PC-3 (cell line): ENCODE results near the gene SAMD11. TPM values are rescaled to one million over a fixed set of nuclear protein-coding genes. Genes with fewer than 3 reads are reported as not detected.

Source experiments
- ATAC-seq: fragments of 200-7000 bp; cut with Tn5 transposase; 2 replicates; pipeline ENCODE4 v1.9.1; 2020; ENCODE audit warnings: mild to moderate bottlenecking, moderate library complexity
- BruUV-seq: library from RNA; stranded (reverse); fragments of 400-500 nt; replicated peaks from 2 replicates; lab custom pipeline; 2021; lab: Mats Ljungman, UMichigan
- CTCF ChIA-PET: fragments of 300-600 bp; sonication (Branson Sonifier 250); formaldehyde crosslinking; loops from one replicate; lab custom pipeline; 2022; ENCODE audit warnings: antibody characterized with exemption; lab: Charles Lee
- POLR2A ChIA-PET: fragments of 300-600 bp; sonication (Branson Sonifier 250); formaldehyde crosslinking; loops from one replicate; lab custom pipeline; 2022; ENCODE audit warnings: antibody characterized with exemption; ENCODE audit not compliant: unreplicated experiment; lab: Charles Lee
- DNase-seq: peaks from one replicate; pipeline ENCODE4 v3.0.0-alpha.2; 2015
- H2AFZ ChIP-seq: fragments of 300-600 bp; sonication (generic); 2 replicates; pipeline ENCODE4 v1.6.0; 2016; ENCODE audit warnings: antibody characterized with exemption, low read length
- H3F3A ChIP-seq: fragments of 300-600 bp; sonication (generic); one replicate; pipeline ENCODE4 v1.6.0; 2017; ENCODE audit warnings: antibody characterized with exemption, low read length, control low read depth, mild to moderate bottlenecking; ENCODE audit not compliant: unreplicated experiment
- H3K27ac ChIP-seq: fragments of 300-600 bp; sonication (generic); 2 replicates; pipeline ENCODE4 v1.5.1; 2016; ENCODE audit warnings: mild to moderate bottlenecking, low read length
- H3K27me3 ChIP-seq: fragments of 300-600 bp; sonication (generic); 2 replicates; pipeline ENCODE4 v1.6.1; 2016; ENCODE audit warnings: low read length, mixed read lengths
- H3K36me3 ChIP-seq: fragments of 300-600 bp; sonication (generic); 2 replicates; pipeline ENCODE4 v1.6.1; 2016; ENCODE audit warnings: low read depth, mixed run types, low read length, mixed read lengths
- H3K4me1 ChIP-seq: fragments of 300-600 bp; sonication (generic); 2 replicates; pipeline ENCODE4 v1.5.1; 2016; ENCODE audit warnings: low read length; ENCODE audit not compliant: insufficient read depth
- H3K4me2 ChIP-seq: fragments of 300-600 bp; sonication (generic); 2 replicates; pipeline ENCODE4 v1.6.0; 2016; ENCODE audit warnings: low read length
- H3K4me3 ChIP-seq: fragments of 300-600 bp; sonication (generic); 2 replicates; pipeline ENCODE4 v1.5.1; 2016; ENCODE audit warnings: mild to moderate bottlenecking, low read length, mixed read lengths
- H3K79me2 ChIP-seq: fragments of 300-600 bp; sonication (generic); 2 replicates; pipeline ENCODE4 v1.6.1; 2017; ENCODE audit warnings: low read length, mixed read lengths
- H3K9ac ChIP-seq: fragments of 300-600 bp; sonication (generic); 2 replicates; pipeline ENCODE4 v1.6.0; 2016; ENCODE audit warnings: mild to moderate bottlenecking, low read length
- H3K9me2 ChIP-seq: fragments of 300-600 bp; sonication (generic); replicated peaks from 2 replicates; pipeline ENCODE4 v1.6.1; 2016; ENCODE audit warnings: mixed run types, low read length, mixed read lengths
- H3K9me3 ChIP-seq: fragments of 300-600 bp; sonication (generic); 2 replicates; pipeline ENCODE4 v1.6.1; 2016; ENCODE audit warnings: low read length, mixed read lengths
- H4K20me1 ChIP-seq: fragments of 300-600 bp; sonication (generic); 2 replicates; pipeline ENCODE4 v1.6.1; 2016; ENCODE audit warnings: low read length, mixed read lengths
- CTCF ChIP-seq: fragments of 300-600 bp; sonication (generic); conservative IDR thresholded peaks from 2 replicates; pipeline ENCODE4 v1.5.1; 2017; ENCODE audit warnings: antibody characterized with exemption, low read depth, mild to moderate bottlenecking, low read length
- EZH2 ChIP-seq: fragments of 300-600 bp; sonication (generic); IDR thresholded peaks from one replicate; pipeline ENCODE4 v1.6.1; 2017; ENCODE audit warnings: antibody characterized with exemption, mild to moderate bottlenecking, low read length; ENCODE audit not compliant: unreplicated experiment
- EZH2phosphoT487 ChIP-seq: fragments of 300-600 bp; sonication (generic); IDR thresholded peaks from 2 replicates; pipeline ENCODE4 v1.6.1; 2018; ENCODE audit warnings: mild to moderate bottlenecking, antibody characterized with exemption, low read length, borderline replicate concordance
- intact Hi-C: fragments of 100-400 bp; cut with micrococcal nuclease; formaldehyde crosslinking; loops from 2 replicates; pipeline ENCODE4 v1.9.0; 2023
- total RNA-seq: library from RNA; depleted of rRNA; stranded (reverse); fragments of >200 nt; gene quantifications from 2 replicates; pipeline ENCODE4 v1.2.3, GENCODE V29; 2014

The SAMD11 gene
- total RNA-seq, 1 experiment from 2014 or later = 5.8 TPM

DNA sequence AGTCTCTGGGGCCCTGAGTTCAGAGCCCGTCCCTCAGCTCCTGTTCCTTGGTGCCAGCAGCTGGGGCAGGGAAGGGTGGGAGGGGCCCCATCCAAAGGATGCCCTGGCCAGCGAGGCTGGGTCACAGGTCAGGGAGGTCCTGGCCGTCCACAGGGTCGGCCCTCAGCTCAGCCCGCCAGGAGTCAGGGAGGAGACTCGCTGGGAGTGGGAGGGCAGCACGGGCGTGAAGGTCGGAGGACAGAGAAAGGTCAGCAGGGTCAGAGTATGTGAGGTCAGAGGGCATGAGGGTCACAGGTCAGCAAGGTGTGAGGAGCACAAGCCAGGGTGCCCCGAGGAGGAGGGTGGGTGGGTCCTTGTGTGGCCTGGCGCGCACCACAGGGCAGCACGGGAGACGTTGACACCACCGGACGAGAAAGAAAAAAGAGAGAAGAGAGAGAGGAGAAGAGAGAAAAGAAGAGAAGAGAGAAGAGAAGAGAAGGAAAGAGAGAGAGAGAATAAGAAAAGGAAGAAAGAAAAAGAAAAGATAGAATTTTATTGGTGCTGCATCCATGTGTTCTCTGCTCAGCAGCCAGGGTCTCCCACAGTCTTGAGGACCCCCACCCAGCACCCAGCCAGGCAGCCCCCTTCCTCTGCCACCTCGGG is 51.1 kb downstream of the SAMD11 start:
- Histone ChIP-seq H3K27ac (no peak overlapping the region), H2AFZ (no peak overlapping the region)

DNA sequence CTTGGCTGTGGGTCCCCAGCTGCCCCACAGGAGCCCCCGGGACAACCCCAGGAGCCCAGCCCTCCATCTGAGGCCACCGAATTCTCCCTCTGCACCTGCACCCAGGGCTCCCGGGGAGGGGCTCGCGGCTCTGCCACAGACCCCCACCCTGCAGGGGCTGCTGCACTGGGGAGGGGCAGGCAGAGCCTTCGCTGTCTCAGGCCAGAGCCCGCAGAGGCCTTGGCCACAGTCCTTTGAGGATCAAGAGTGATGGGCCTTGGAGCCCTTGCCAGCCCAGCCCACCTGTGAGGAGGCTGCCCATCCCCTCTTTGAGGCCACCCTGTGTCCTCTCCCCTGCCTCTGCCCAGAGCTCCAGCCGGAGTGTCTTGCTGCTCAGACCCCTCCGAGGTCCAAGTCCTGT is 51.6 kb downstream of the SAMD11 start:
- no peak overlapping the region for H3K9ac ChIP-seq
- H3K36me3 ChIP-seq = no peaks in the 10 kb centered on the region
- no peaks in the 10 kb centered on the region for H3K27me3 ChIP-seq
- no peak for ATAC-seq
- peak overlapping the region; percentile 64 for H3K4me3 ChIP-seq
- H3K79me2 ChIP-seq = no peaks in the 10 kb centered on the region
- peak overlapping the region; percentile 98 for H3K4me2 ChIP-seq
- H3K27ac ChIP-seq = no peak overlapping the region
- TSS peak; percentile 49 for BruUV-seq
- no peak overlapping the region for H2AFZ ChIP-seq
- ChIA-PET POLR2A (interaction anchor here (0.6 kb wide), 1 partner anchor 25 kb away, joined by 3 read pairs; no protein-coding TSS in a partner anchor), CTCF (interaction anchor here (1.5 kb wide), 1 partner anchor 9 kb away, joined by 14 read pairs; the partner anchor contains the start of gene PLEKHN1)
- H4K20me1 ChIP-seq = no peaks in the 10 kb centered on the region
- peaks cover 13% of the 10 kb centered on the region for H3K4me1 ChIP-seq
- TF ChIP-seq EZH2phosphoT487 (no peak), CTCF (no peak), EZH2 (no peak)
- no peak for DNase-seq
- no peaks in the 10 kb centered on the region for H3K9me3 ChIP-seq
- no peaks in the 10 kb centered on the region for H3F3A ChIP-seq
- H3K9me2 ChIP-seq = no peaks in the 10 kb centered on the region
- intact Hi-C loops = no loop called here

More for the DNA sequence above, 51.1 kb downstream of the SAMD11 start:
- no peak for TF ChIP-seq EZH2phosphoT487
- TF ChIP-seq EZH2 = no peak
- TF ChIP-seq CTCF = no peak
- Histone ChIP-seq H3K4me1 (peaks cover 13% of the 10 kb centered on the region), H3F3A (no peaks in the 10 kb centered on the region), H3K4me2 (no peak overlapping the region), H3K27me3 (no peaks in the 10 kb centered on the region), H3K4me3 (no peak overlapping the region), H4K20me1 (no peaks in the 10 kb centered on the region), H3K79me2 (no peaks in the 10 kb centered on the region), H3K9me2 (no peaks in the 10 kb centered on the region), H3K9me3 (no peaks in the 10 kb centered on the region), H3K36me3 (no peaks in the 10 kb centered on the region), H3K9ac (no peak overlapping the region)
- no peak for DNase-seq
- no TSS peak for BruUV-seq
- ChIA-PET POLR2A (no interaction called here), CTCF (interaction anchor here (1.5 kb wide), 1 partner anchor 8 kb away, joined by 14 read pairs; the partner anchor contains the start of gene PLEKHN1)
- intact Hi-C loops = no loop called here
- no peak for ATAC-seq
